ENCODE results near the gene SLIT1.

Gene SLIT1

GRCh38 chr10:97072851-97073665 is 112.7 kb downstream of the SLIT1 start:
- H3K27me3 ChIP-seq (ENCODE audit: insufficient read depth, low read length), result peaks cover 73% of the 10 kb centered on the region
- no peaks in the 10 kb centered on the region for H3K4me1 ChIP-seq (ENCODE audit: control insufficient read depth, insufficient read depth, low read length, unreplicated experiment)
- H3K4me3 ChIP-seq (ENCODE audit: low read depth, low read length), result no peak overlapping the region
- H3K36me3 ChIP-seq (ENCODE audit: insufficient read depth, low read length), result no peaks in the 10 kb centered on the region
- H3K79me2 ChIP-seq (ENCODE audit: control insufficient read depth, insufficient read depth, low read length, unreplicated experiment), result no peaks in the 10 kb centered on the region
- H3K27ac ChIP-seq (ENCODE audit: low read depth, low read length), result no peak overlapping the region
- H2AFZ ChIP-seq (ENCODE audit: low read length, unreplicated experiment), result no peak overlapping the region

GRCh38 chr10:97071496-97071895 is 114.3 kb downstream of the SLIT1 start:
- no peaks in the 10 kb centered on the region for H3K4me1 ChIP-seq (ENCODE audit: control insufficient read depth, insufficient read depth, low read length, unreplicated experiment)
- H3K4me3 ChIP-seq (ENCODE audit: low read depth, low read length), result no peak overlapping the region
- H2AFZ ChIP-seq (ENCODE audit: low read length, unreplicated experiment), result no peak overlapping the region
- H3K79me2 ChIP-seq (ENCODE audit: control insufficient read depth, insufficient read depth, low read length, unreplicated experiment), result no peaks in the 10 kb centered on the region
- H3K27ac ChIP-seq (ENCODE audit: low read depth, low read length), result no peak overlapping the region
- peaks cover 58% of the 10 kb centered on the region for H3K27me3 ChIP-seq (ENCODE audit: insufficient read depth, low read length)
- no peaks in the 10 kb centered on the region for H3K36me3 ChIP-seq (ENCODE audit: insufficient read depth, low read length)

- no peak overlapping the region for H3K4me3 ChIP-seq (ENCODE audit: low read depth, low read length)
- no peaks in the 10 kb centered on the region for H3K79me2 ChIP-seq (ENCODE audit: control insufficient read depth, insufficient read depth, low read length, unreplicated experiment)
- H2AFZ ChIP-seq (ENCODE audit: low read length, unreplicated experiment), result no peak overlapping the region
- H3K36me3 ChIP-seq (ENCODE audit: insufficient read depth, low read length), result no peaks in the 10 kb centered on the region
- peaks cover 59% of the 10 kb centered on the region for H3K27me3 ChIP-seq (ENCODE audit: insufficient read depth, low read length)
- H3K27ac ChIP-seq (ENCODE audit: low read depth, low read length), result no peak overlapping the region
- H3K4me1 ChIP-seq (ENCODE audit: control insufficient read depth, insufficient read depth, low read length, unreplicated experiment), result no peaks in the 10 kb centered on the region
These were observed 116.0 kb downstream of the SLIT1 start for GRCh38 chr10:97069576-97070362.

- H3K4me1 ChIP-seq (ENCODE audit: control insufficient read depth, insufficient read depth, low read length, unreplicated experiment), result no peaks in the 10 kb centered on the region
- H3K79me2 ChIP-seq (ENCODE audit: control insufficient read depth, insufficient read depth, low read length, unreplicated experiment), result no peaks in the 10 kb centered on the region
- H2AFZ ChIP-seq (ENCODE audit: low read length, unreplicated experiment), result no peak overlapping the region
- no peaks in the 10 kb centered on the region for H3K36me3 ChIP-seq (ENCODE audit: insufficient read depth, low read length)
- no peak overlapping the region for H3K27ac ChIP-seq (ENCODE audit: low read depth, low read length)
- peaks cover 63% of the 10 kb centered on the region for H3K27me3 ChIP-seq (ENCODE audit: insufficient read depth, low read length)
- H3K4me3 ChIP-seq (ENCODE audit: low read depth, low read length), result no peak overlapping the region
These were observed 116.7 kb downstream of the SLIT1 start for GRCh38 chr10:97069026-97069425.

- H3K27ac ChIP-seq (ENCODE audit: low read depth, low read length), result no peak overlapping the region
These were observed 117.9 kb downstream of the SLIT1 start for GRCh38 chr10:97067716-97068391.

GRCh38 chr10:97066877-97067555 is 118.7 kb downstream of the SLIT1 start:
- H2AFZ ChIP-seq (ENCODE audit: low read length, unreplicated experiment), result no peak overlapping the region
- H3K27ac ChIP-seq (ENCODE audit: low read depth, low read length), result no peak overlapping the region
- H3K27me3 ChIP-seq (ENCODE audit: insufficient read depth, low read length), result peaks cover 44% of the 10 kb centered on the region
- H3K36me3 ChIP-seq (ENCODE audit: insufficient read depth, low read length), result no peaks in the 10 kb centered on the region
- no peaks in the 10 kb centered on the region for H3K79me2 ChIP-seq (ENCODE audit: control insufficient read depth, insufficient read depth, low read length, unreplicated experiment)
- H3K4me1 ChIP-seq (ENCODE audit: control insufficient read depth, insufficient read depth, low read length, unreplicated experiment), result no peaks in the 10 kb centered on the region
- H3K4me3 ChIP-seq (ENCODE audit: low read depth, low read length), result no peak overlapping the region

More at GRCh38 chr10:97067716-97068391, 117.9 kb downstream of the SLIT1 start:
- no peaks in the 10 kb centered on the region for H3K4me1 ChIP-seq (ENCODE audit: control insufficient read depth, insufficient read depth, low read length, unreplicated experiment)
- H3K36me3 ChIP-seq (ENCODE audit: insufficient read depth, low read length), result no peaks in the 10 kb centered on the region
- no peak overlapping the region for H3K4me3 ChIP-seq (ENCODE audit: low read depth, low read length)
- no peak overlapping the region for H2AFZ ChIP-seq (ENCODE audit: low read length, unreplicated experiment)
- H3K79me2 ChIP-seq (ENCODE audit: control insufficient read depth, insufficient read depth, low read length, unreplicated experiment), result no peaks in the 10 kb centered on the region
- H3K27me3 ChIP-seq (ENCODE audit: insufficient read depth, low read length), result peaks cover 51% of the 10 kb centered on the region

GRCh38 chr10:97065686-97066660 is 119.8 kb downstream of the SLIT1 start:
- no peaks in the 10 kb centered on the region for H3K4me1 ChIP-seq (ENCODE audit: control insufficient read depth, insufficient read depth, low read length, unreplicated experiment)
- H3K36me3 ChIP-seq (ENCODE audit: insufficient read depth, low read length), result no peaks in the 10 kb centered on the region
- no peak overlapping the region for H3K27ac ChIP-seq (ENCODE audit: low read depth, low read length)
- H3K79me2 ChIP-seq (ENCODE audit: control insufficient read depth, insufficient read depth, low read length, unreplicated experiment), result no peaks in the 10 kb centered on the region
- H3K27me3 ChIP-seq (ENCODE audit: insufficient read depth, low read length), result peaks cover 36% of the 10 kb centered on the region
- no peak overlapping the region for H2AFZ ChIP-seq (ENCODE audit: low read length, unreplicated experiment)
- no peak overlapping the region for H3K4me3 ChIP-seq (ENCODE audit: low read depth, low read length)

GRCh38 chr10:97065128-97065527 is 120.6 kb downstream of the SLIT1 start:
- H3K4me3 ChIP-seq (ENCODE audit: low read depth, low read length), result no peak overlapping the region
- H3K79me2 ChIP-seq (ENCODE audit: control insufficient read depth, insufficient read depth, low read length, unreplicated experiment), result no peaks in the 10 kb centered on the region
- H3K36me3 ChIP-seq (ENCODE audit: insufficient read depth, low read length), result no peaks in the 10 kb centered on the region
- H2AFZ ChIP-seq (ENCODE audit: low read length, unreplicated experiment), result no peak overlapping the region
- no peaks in the 10 kb centered on the region for H3K4me1 ChIP-seq (ENCODE audit: control insufficient read depth, insufficient read depth, low read length, unreplicated experiment)
- no peak overlapping the region for H3K27ac ChIP-seq (ENCODE audit: low read depth, low read length)
- peaks cover 29% of the 10 kb centered on the region for H3K27me3 ChIP-seq (ENCODE audit: insufficient read depth, low read length)

- Histone ChIP-seq H3K27ac (ENCODE audit: low read depth, low read length) (no peak overlapping the region), H3K4me1 (ENCODE audit: control insufficient read depth, insufficient read depth, low read length, unreplicated experiment) (no peaks in the 10 kb centered on the region), H3K79me2 (ENCODE audit: control insufficient read depth, insufficient read depth, low read length, unreplicated experiment) (no peaks in the 10 kb centered on the region), H3K36me3 (ENCODE audit: insufficient read depth, low read length) (no peaks in the 10 kb centered on the region), H3K4me3 (ENCODE audit: low read depth, low read length) (no peak overlapping the region), H3K27me3 (ENCODE audit: insufficient read depth, low read length) (peaks cover 21% of the 10 kb centered on the region), H2AFZ (ENCODE audit: low read length, unreplicated experiment) (no peak overlapping the region)
These were observed 121.5 kb downstream of the SLIT1 start for GRCh38 chr10:97063983-97064837.

All from ACC112 (cell line).